Activated CD4-positive, alpha-beta memory T cell treated with anti-CD3 and anti-CD28 coated beads for 36 hours (primary cell): ENCODE results near the gene SLC34A1. TPM values are rescaled to one million over a fixed set of nuclear protein-coding genes. Genes with fewer than 3 reads are reported as not detected.

ENCODE experiments used
- total RNA-seq, 2 experiments: library from RNA; stranded (reverse); gene quantifications; one replicate each; pipeline ENCODE4 v1.2.3, GENCODE V29; 2021

SLC34A1 gene
- total RNA-seq, 2 experiments from 2014 or later, result 0.15 TPM; not detected in 1

Other genes with a start within 250 kb of the SLC34A1 start
- gene RAB24, start 80.7 kb upstream of the SLC34A1 start, total RNA-seq, result 10 to 100 TPM; 21.7 to 22.1 TPM
- gene PRELID1, start 80.6 kb upstream of the SLC34A1 start, total RNA-seq, result 100 to 1,000 TPM; 247 to 248 TPM
- 10 to 100 TPM; 31.2 to 33.4 TPM for gene MXD3, start 72.5 kb upstream of the SLC34A1 start, total RNA-seq
- 100 to 1,000 TPM in 1 of 2 experiments, 10 to 100 TPM in 1; 98.3 to 104 TPM for gene LMAN2, start 32.8 kb upstream of the SLC34A1 start, total RNA-seq
- 10 to 100 TPM; 43.9 to 47.2 TPM for gene RGS14, start 26.5 kb upstream of the SLC34A1 start, total RNA-seq
- gene PFN3, start 16.2 kb downstream of the SLC34A1 start, total RNA-seq, result not detected
- 1 to 10 TPM; 5.1 to 5.9 TPM for gene F12, start 25.1 kb downstream of the SLC34A1 start, total RNA-seq
- gene GRK6, start 42.2 kb downstream of the SLC34A1 start, total RNA-seq, result 100 to 1,000 TPM; 177 to 178 TPM
- 10 to 100 TPM; 13.3 to 13.6 TPM for gene PRR7, start 62.4 kb downstream of the SLC34A1 start, total RNA-seq
- gene DBN1, start 89.2 kb downstream of the SLC34A1 start, total RNA-seq, result 10 to 100 TPM; 12.1 to 15.9 TPM
- 10 to 100 TPM; 50.2 to 56.6 TPM for gene PDLIM7, start 113.2 kb downstream of the SLC34A1 start, total RNA-seq
- gene DOK3, start 125.4 kb downstream of the SLC34A1 start, total RNA-seq, result 1 to 10 TPM in 1 of 2 experiments, under 1 TPM in 1; 0.52 to 1.3 TPM
- gene DDX41, start 132.5 kb downstream of the SLC34A1 start, total RNA-seq, result 100 to 1,000 TPM; 143 to 145 TPM
- 10 to 100 TPM; 70.7 to 75.4 TPM for gene FAM193B, start 170.1 kb downstream of the SLC34A1 start, total RNA-seq
- 100 to 1,000 TPM; 135 to 144 TPM for gene TMED9, start 207.8 kb downstream of the SLC34A1 start, total RNA-seq
- 10 to 100 TPM; 15.4 to 16.2 TPM for gene B4GALT7, start 215.7 kb downstream of the SLC34A1 start, total RNA-seq